Uterus (tissue), 2 donors: Measurements from ENCODE around the gene KDM6A.

Experiments used
- POLR2A ChIP-seq, 2 donors: fragments of 450-650 bp; IDR thresholded peaks; one replicate each; pipeline ENCODE4 v1.6.1; 2016; ENCODE audit warnings: antibody characterized with exemption in 2 of 2, mild to moderate bottlenecking in 1 of 2, moderate library complexity in 1 of 2
- TF ChIP-seq, protein P1 (sequence below), 4 experiments: fragments of 200-600 bp in 2 of 4; fragments of 450-650 bp in 2 of 4; sonication (generic) in 2 of 4; IDR thresholded peaks; one replicate each; pipeline ENCODE4 v1.5.1; 2016 to 2019; ENCODE audit warnings: antibody characterized with exemption in 4 of 4, mild to moderate bottlenecking in 2 of 4, moderate library complexity in 1 of 4

DNA sequence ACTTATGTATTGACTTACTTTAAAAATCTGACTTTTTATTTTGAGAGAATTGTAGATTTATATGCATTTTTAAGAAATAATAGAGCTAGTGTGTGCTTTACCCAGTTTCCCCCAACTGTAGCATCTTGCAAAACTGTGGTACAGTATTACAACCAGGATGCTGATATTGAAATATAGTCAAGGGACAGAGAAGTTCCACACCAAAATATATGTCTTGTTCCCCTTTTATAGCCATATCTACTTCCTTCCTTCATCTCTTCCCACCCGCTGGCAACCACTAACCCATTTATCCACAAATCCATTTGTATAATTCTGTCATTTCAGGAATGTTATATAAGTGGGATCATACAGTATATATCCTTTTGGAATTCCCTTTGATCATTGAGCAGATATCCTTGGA, 16.8 kb downstream of the KDM6A start:
- no peak for TF ChIP-seq POLR2A (IDR thresholded peaks at IDR 0.05)
- TF ChIP-seq, protein P1, sequence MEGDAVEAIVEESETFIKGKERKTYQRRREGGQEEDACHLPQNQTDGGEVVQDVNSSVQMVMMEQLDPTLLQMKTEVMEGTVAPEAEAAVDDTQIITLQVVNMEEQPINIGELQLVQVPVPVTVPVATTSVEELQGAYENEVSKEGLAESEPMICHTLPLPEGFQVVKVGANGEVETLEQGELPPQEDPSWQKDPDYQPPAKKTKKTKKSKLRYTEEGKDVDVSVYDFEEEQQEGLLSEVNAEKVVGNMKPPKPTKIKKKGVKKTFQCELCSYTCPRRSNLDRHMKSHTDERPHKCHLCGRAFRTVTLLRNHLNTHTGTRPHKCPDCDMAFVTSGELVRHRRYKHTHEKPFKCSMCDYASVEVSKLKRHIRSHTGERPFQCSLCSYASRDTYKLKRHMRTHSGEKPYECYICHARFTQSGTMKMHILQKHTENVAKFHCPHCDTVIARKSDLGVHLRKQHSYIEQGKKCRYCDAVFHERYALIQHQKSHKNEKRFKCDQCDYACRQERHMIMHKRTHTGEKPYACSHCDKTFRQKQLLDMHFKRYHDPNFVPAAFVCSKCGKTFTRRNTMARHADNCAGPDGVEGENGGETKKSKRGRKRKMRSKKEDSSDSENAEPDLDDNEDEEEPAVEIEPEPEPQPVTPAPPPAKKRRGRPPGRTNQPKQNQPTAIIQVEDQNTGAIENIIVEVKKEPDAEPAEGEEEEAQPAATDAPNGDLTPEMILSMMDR (IDR thresholded peaks at IDR 0.05): no peak
